ENCODE results near the gene CLTA. TPM values are rescaled to one million over a fixed set of nuclear protein-coding genes. Genes with fewer than 3 reads are reported as not detected.

The CLTA gene
- total RNA-seq, 4 donors from 2014 or later = 136 to 195 (median 158) TPM

DNA sequence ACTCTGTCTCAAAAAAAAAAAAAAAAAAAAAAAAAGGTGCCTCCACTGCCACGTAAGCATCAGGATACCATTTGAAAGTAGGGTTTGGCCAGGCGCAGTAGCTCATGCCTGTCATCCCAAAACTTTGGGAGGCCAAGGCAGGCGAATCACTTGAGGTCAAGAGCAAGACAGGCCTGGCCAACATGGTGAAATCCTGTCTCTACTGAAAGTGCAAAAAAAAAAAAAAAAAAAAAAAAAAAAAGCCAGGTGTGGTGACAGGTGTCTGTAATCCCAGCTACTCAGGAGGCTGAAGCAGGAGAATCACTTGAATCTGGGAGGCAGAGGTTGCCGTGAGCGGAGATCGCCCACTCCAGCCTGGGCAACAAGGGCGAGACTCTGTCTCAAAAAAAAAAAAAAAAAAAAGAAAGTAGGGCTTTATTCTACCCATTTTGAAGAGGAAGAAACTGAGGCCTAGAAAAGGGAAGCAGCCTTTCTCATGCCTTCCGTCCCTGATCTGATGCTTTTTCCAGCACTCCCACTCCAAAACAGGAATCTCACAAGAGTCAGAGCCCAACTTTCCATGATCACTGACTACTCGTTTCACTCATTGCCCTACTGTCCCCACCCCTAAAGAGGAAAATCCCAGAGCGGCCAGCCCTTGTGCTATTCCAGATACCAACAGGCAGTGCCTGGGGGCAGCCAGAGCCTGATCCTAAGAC, 37.8 kb upstream of the CLTA start:
- no peaks in the 10 kb centered on the region for H3K27me3 ChIP-seq
- no peak overlapping the region for H3K4me3 ChIP-seq
- peaks cover 0 to 41% of the 10 kb centered on the region in 2 donors for H3K36me3 ChIP-seq
- ATAC-seq = no peak
- H3K27ac ChIP-seq = peak overlapping the region; percentile 40 to 89 (median 84)
- peaks cover 5 to 82% (median 48%) of the 10 kb centered on the region in 3 donors for H3K4me1 ChIP-seq
- WGBS, 2 donors (ENCODE audit: low coverage in 1 of 2) = 57 to 76% methylated on average over 3 to 10 of the region's 10 CpGs
- TF ChIP-seq EP300 (IDR thresholded peaks at IDR 0.05) = no peak
- TF ChIP-seq POLR2AphosphoS5 (IDR thresholded peaks at IDR 0.05) = no peak
- TF ChIP-seq POLR2A (IDR thresholded peaks at IDR 0.05) = no peak
- TF ChIP-seq, protein P1, sequence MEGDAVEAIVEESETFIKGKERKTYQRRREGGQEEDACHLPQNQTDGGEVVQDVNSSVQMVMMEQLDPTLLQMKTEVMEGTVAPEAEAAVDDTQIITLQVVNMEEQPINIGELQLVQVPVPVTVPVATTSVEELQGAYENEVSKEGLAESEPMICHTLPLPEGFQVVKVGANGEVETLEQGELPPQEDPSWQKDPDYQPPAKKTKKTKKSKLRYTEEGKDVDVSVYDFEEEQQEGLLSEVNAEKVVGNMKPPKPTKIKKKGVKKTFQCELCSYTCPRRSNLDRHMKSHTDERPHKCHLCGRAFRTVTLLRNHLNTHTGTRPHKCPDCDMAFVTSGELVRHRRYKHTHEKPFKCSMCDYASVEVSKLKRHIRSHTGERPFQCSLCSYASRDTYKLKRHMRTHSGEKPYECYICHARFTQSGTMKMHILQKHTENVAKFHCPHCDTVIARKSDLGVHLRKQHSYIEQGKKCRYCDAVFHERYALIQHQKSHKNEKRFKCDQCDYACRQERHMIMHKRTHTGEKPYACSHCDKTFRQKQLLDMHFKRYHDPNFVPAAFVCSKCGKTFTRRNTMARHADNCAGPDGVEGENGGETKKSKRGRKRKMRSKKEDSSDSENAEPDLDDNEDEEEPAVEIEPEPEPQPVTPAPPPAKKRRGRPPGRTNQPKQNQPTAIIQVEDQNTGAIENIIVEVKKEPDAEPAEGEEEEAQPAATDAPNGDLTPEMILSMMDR (IDR thresholded peaks at IDR 0.05) = no peak
- no peaks in the 10 kb centered on the region for H3K9me3 ChIP-seq

DNA sequence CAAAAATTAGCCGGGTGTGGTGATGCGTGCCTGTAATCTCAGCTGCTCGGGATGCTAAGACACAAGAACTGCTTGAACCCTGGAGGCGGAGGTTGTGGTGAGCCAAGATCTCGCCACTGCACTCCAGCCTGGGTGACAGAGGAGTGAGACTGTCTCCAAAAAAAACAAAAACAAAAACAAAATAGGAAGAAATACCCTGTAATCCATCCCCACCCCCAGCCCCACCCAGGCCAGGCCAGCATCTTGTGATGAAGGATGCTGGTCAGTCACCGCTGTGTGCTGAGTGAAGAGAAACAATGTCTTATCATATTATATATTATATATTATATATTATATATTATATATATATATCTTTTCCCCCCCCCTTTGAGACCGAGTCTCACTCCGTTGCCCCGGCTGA, 37.0 kb upstream of the CLTA start:
- TF ChIP-seq EP300 (IDR thresholded peaks at IDR 0.05) (no peak), POLR2AphosphoS5 (IDR thresholded peaks at IDR 0.05) (no peak), POLR2A (IDR thresholded peaks at IDR 0.05) (no peak)
- TF ChIP-seq, protein P1 (IDR thresholded peaks at IDR 0.05) = no peak
- H3K36me3 ChIP-seq = peaks cover 0 to 40% of the 10 kb centered on the region in 2 donors
- no peak overlapping the region for H3K4me3 ChIP-seq
- H3K4me1 ChIP-seq = peaks cover 5 to 82% (median 48%) of the 10 kb centered on the region in 3 donors
- 68 to 70% methylated on average over 3 to 8 of the region's 9 CpGs for WGBS, 2 donors (ENCODE audit: low coverage in 1 of 2)
- H3K9me3 ChIP-seq = no peaks in the 10 kb centered on the region
- no peak for ATAC-seq
- peak overlapping the region; percentile 82 to 89 (median 86) for H3K27ac ChIP-seq
- no peaks in the 10 kb centered on the region for H3K27me3 ChIP-seq

- Histone ChIP-seq H3K27me3 (no peaks in the 10 kb centered on the region), H3K4me1 (peaks cover under 1 to 82% (median 48%) of the 10 kb centered on the region in 3 donors), H3K27ac (peak overlapping the region; percentile 82 to 89 (median 86)), H3K9me3 (no peaks in the 10 kb centered on the region), H3K36me3 (peaks cover 0 to 40% of the 10 kb centered on the region in 2 donors), H3K4me3 (no peak overlapping the region)
- peak; percentile 76 for ATAC-seq
- WGBS, 2 donors (ENCODE audit: low coverage in 1 of 2) = 6 to 11% methylated on average over 10 of the region's 11 CpGs
- TF ChIP-seq EP300 (IDR thresholded peaks at IDR 0.05) (no peak), POLR2A (IDR thresholded peaks at IDR 0.05) (no peak), POLR2AphosphoS5 (IDR thresholded peaks at IDR 0.05) (peak; percentile 69)
- TF ChIP-seq, protein P1 (IDR thresholded peaks at IDR 0.05) = no peak
Measured at GRCh38 chr9:36154331-36154952, 36.3 kb upstream of the CLTA start.

DNA sequence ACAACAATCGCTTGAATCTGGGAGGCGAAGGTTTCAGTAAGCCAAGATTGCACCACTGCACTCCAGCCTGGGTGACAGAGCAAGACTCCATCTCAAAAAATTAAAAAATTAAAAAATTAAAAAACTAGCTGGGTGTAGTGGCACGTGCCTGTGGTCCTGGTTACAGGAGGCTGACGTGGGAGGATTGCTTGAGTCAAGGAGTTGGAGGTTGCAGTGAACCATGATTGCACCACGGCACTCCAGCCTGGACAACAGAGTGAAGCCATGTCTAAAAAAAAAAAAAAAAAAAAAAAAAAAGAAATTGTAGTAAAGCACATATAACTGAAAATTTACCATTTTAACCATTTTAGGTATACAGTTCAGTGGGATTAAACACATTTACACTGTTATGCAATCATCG, 34.6 kb upstream of the CLTA start:
- Histone ChIP-seq H3K36me3 (peaks cover 0 to 27% of the 10 kb centered on the region in 2 donors), H3K4me3 (no peak overlapping the region), H3K4me1 (peaks cover 0 to 80% (median 40%) of the 10 kb centered on the region in 3 donors), H3K27ac (peak overlapping the region in 2 of 4 donors; percentile 85 to 89), H3K9me3 (no peaks in the 10 kb centered on the region), H3K27me3 (no peaks in the 10 kb centered on the region)
- 98 to 100% methylated on average over 4 to 6 of the region's 6 CpGs for WGBS, 2 donors (ENCODE audit: low coverage in 1 of 2)
- ATAC-seq = no peak
- TF ChIP-seq, protein P1 (IDR thresholded peaks at IDR 0.05) = no peak
- no peak for TF ChIP-seq EP300 (IDR thresholded peaks at IDR 0.05)
- TF ChIP-seq POLR2A (IDR thresholded peaks at IDR 0.05) = no peak
- no peak for TF ChIP-seq POLR2AphosphoS5 (IDR thresholded peaks at IDR 0.05)

All from gastroesophageal sphincter (tissue), 4 donors.